Measurements from ENCODE around the gene SLC44A5. TPM values are rescaled to one million over a fixed set of nuclear protein-coding genes. Genes with fewer than 3 reads are reported as not detected.

The SLC44A5 gene
- polyA plus RNA-seq, 3 donors: not detected

GRCh38 chr1:75245239-75245638 is 365.7 kb downstream of the SLC44A5 start:
- no peaks in the 10 kb centered on the region for H3K9me3 ChIP-seq (replicated peaks in 1 of 2; ENCODE audit: control insufficient read depth in 1 of 2, insufficient read depth in 1 of 2, low read length in 2 of 2)
- no peak overlapping the region for H3K4me2 ChIP-seq (replicated peaks; ENCODE audit: extremely low read depth, low read length, poor library complexity, severe bottlenecking)
- H3K27me3 ChIP-seq (ENCODE audit: control insufficient read depth in 2 of 2, insufficient read depth in 2 of 2, low read length in 2 of 2): no peaks in the 10 kb centered on the region
- H3K79me2 ChIP-seq (ENCODE audit: insufficient read depth, low read length): no peaks in the 10 kb centered on the region
- Mint-ChIP-seq H3K4me3 (no peak overlapping the region), H3K4me1 (no peaks in the 10 kb centered on the region), H3K9me3 (peaks cover 0 to 2% (median 0%) of the 10 kb centered on the region in 7 donors), H3K36me3 (no peaks in the 10 kb centered on the region), H3K27me3 (ENCODE audit: low read depth in 3 of 3) (peaks cover 0 to 1% (median 0%) of the 10 kb centered on the region in 3 donors), H3K27ac (no peak overlapping the region)
- DNase-seq: no peak
- TF ChIP-seq CTCF (IDR thresholded peaks at IDR 0.05): no peak
- no peak overlapping the region for H3K27ac ChIP-seq (ENCODE audit: low read depth in 1 of 2, low read length in 2 of 2)
- H3K4me3 ChIP-seq (replicated peaks in 1 of 3; ENCODE audit: low read depth in 2 of 3, low read length in 3 of 3): no peak overlapping the region
- no peaks in the 10 kb centered on the region for H3K36me3 ChIP-seq (replicated peaks in 1 of 2; ENCODE audit: control insufficient read depth in 1 of 2, insufficient read depth in 2 of 2, low read length in 2 of 2)
- H3K4me1 ChIP-seq (ENCODE audit: control insufficient read depth in 1 of 2, insufficient read depth in 2 of 2, low read length in 2 of 2): no peaks in the 10 kb centered on the region
- no peak overlapping the region for H2AFZ ChIP-seq (ENCODE audit: insufficient read depth, low read depth, low read length, poor library complexity, severe bottlenecking)
- intact Hi-C loops (cut with micrococcal nuclease): no loop called here
- no peaks in the 10 kb centered on the region for H4K20me1 ChIP-seq (ENCODE audit: insufficient read depth, low read length)
- no peak overlapping the region for H3K9ac ChIP-seq (ENCODE audit: insufficient read depth, low read length, poor library complexity, severe bottlenecking)

- Histone ChIP-seq H3K4me3 (replicated peaks in 1 of 3; ENCODE audit: low read depth in 2 of 3, low read length in 3 of 3) (no peak overlapping the region), H3K9ac (ENCODE audit: insufficient read depth, low read length, poor library complexity, severe bottlenecking) (no peak overlapping the region), H3K79me2 (ENCODE audit: insufficient read depth, low read length) (no peaks in the 10 kb centered on the region), H3K27ac (ENCODE audit: low read depth in 1 of 2, low read length in 2 of 2) (no peak overlapping the region), H2AFZ (ENCODE audit: insufficient read depth, low read depth, low read length, poor library complexity, severe bottlenecking) (no peak overlapping the region), H3K4me1 (ENCODE audit: control insufficient read depth in 1 of 2, insufficient read depth in 2 of 2, low read length in 2 of 2) (no peaks in the 10 kb centered on the region), H3K9me3 (replicated peaks in 1 of 2; ENCODE audit: control insufficient read depth in 1 of 2, insufficient read depth in 1 of 2, low read length in 2 of 2) (no peaks in the 10 kb centered on the region), H3K27me3 (ENCODE audit: control insufficient read depth in 2 of 2, insufficient read depth in 2 of 2, low read length in 2 of 2) (no peaks in the 10 kb centered on the region), H4K20me1 (ENCODE audit: insufficient read depth, low read length) (no peaks in the 10 kb centered on the region), H3K36me3 (replicated peaks in 1 of 2; ENCODE audit: control insufficient read depth in 1 of 2, insufficient read depth in 2 of 2, low read length in 2 of 2) (no peaks in the 10 kb centered on the region), H3K4me2 (replicated peaks; ENCODE audit: extremely low read depth, low read length, poor library complexity, severe bottlenecking) (no peak overlapping the region)
- Mint-ChIP-seq H3K27ac (no peak overlapping the region), H3K27me3 (ENCODE audit: low read depth in 3 of 3) (peaks cover 0 to 5% (median 0%) of the 10 kb centered on the region in 3 donors), H3K36me3 (no peaks in the 10 kb centered on the region), H3K9me3 (peaks cover 0 to 2% (median 0%) of the 10 kb centered on the region in 7 donors), H3K4me1 (no peaks in the 10 kb centered on the region), H3K4me3 (no peak overlapping the region)
- intact Hi-C loops (cut with micrococcal nuclease): no loop called here
- DNase-seq: no peak
- no peak for TF ChIP-seq CTCF (IDR thresholded peaks at IDR 0.05)
- WGBS (ENCODE audit: insufficient coverage): no CpG with 5 or more reads among the region's 1 CpG
Measured at GRCh38 chr1:75243124-75243523, 367.8 kb downstream of the SLC44A5 start.
